NCI-H2196 (cell line): ENCODE data around the gene STX3.
"Not testable (repeated sequence)": the region's sequence is repeated elsewhere in the genome, so short reads cannot be mapped to it uniquely, and the experiment has no call there.

ENCODE experiments used
- DNase-seq: peaks from one replicate; lab custom pipeline; 2025; ENCODE audit not compliant: unreplicated experiment; lab: John Stamatoyannopoulos, UW

STX3 gene

GRCh38 chr11:59833602-59834001 is 78.4 kb downstream of the STX3 start:
- no peak for DNase-seq

- no peak for DNase-seq
Measured at GRCh38 chr11:59839615-59840014, 84.4 kb downstream of the STX3 start.

GRCh38 chr11:59841514-59841913 is 86.3 kb downstream of the STX3 start:
- no peak for DNase-seq

- no peak for DNase-seq
Measured at GRCh38 chr11:59842316-59842715, 87.1 kb downstream of the STX3 start.

GRCh38 chr11:59845399-59845798 is 90.2 kb downstream of the STX3 start, which contains the start of gene CBLIF:
TSS of gene CBLIF (minus strand) at chr11:59845499. CDS start at chr11:59845453, 46 bp downstream.
- DNase-seq = no peak

- DNase-seq = no peak
Measured at GRCh38 chr11:59846556-59846955, 91.4 kb downstream of the STX3 start.

GRCh38 chr11:59847626-59848025 is 92.5 kb downstream of the STX3 start:
- DNase-seq = no peak

- not testable (repeated sequence) for DNase-seq
Measured at GRCh38 chr11:59848439-59848838, 93.3 kb downstream of the STX3 start.

GRCh38 chr11:59849129-59849528 is 94.0 kb downstream of the STX3 start:
- DNase-seq = no peak

- not testable (repeated sequence) for DNase-seq
Measured at GRCh38 chr11:59849551-59849950, 94.4 kb downstream of the STX3 start.

- DNase-seq = not testable (repeated sequence)
Measured at GRCh38 chr11:59851416-59851815, 96.2 kb downstream of the STX3 start.

- no peak for DNase-seq
Measured at GRCh38 chr11:59854871-59855270, 99.7 kb downstream of the STX3 start.
